ENCODE measurements around the gene GHSR.

DNA sequence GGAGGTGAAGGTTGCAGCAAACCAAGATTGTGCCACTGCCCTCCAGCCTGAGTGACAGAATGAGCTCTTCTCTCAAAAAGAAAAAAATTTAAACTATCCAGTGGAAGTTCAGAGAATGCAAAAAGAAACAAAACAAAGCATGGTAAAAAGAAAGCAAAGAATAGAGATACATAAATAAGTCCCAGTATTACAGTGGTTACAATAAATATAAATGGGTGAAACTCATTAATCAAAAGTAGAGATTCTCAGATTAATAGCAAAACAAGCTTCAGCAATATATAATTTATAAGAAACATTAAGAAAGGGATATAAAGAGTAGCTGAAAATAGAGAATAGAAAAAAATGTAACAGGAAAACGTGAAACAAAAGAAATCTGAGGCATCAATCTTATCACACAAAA, 23.6 kb upstream of the GHSR start:
- TF ChIP-seq, protein P1, sequence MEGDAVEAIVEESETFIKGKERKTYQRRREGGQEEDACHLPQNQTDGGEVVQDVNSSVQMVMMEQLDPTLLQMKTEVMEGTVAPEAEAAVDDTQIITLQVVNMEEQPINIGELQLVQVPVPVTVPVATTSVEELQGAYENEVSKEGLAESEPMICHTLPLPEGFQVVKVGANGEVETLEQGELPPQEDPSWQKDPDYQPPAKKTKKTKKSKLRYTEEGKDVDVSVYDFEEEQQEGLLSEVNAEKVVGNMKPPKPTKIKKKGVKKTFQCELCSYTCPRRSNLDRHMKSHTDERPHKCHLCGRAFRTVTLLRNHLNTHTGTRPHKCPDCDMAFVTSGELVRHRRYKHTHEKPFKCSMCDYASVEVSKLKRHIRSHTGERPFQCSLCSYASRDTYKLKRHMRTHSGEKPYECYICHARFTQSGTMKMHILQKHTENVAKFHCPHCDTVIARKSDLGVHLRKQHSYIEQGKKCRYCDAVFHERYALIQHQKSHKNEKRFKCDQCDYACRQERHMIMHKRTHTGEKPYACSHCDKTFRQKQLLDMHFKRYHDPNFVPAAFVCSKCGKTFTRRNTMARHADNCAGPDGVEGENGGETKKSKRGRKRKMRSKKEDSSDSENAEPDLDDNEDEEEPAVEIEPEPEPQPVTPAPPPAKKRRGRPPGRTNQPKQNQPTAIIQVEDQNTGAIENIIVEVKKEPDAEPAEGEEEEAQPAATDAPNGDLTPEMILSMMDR (IDR thresholded peaks at IDR 0.05) = no peak
- TF ChIP-seq POLR2AphosphoS5 (IDR thresholded peaks at IDR 0.05) = no peak
